ENCODE measurements around the gene GALNT10.

The GALNT10 gene

GRCh38 chr5:154329519-154330040 is 139.0 kb downstream of the GALNT10 start:
- TF ChIP-seq CTCF (IDR thresholded peaks at IDR 0.05; ENCODE audit: borderline replicate concordance, insufficient read depth, low read depth, low read length), result no peak

GRCh38 chr5:154330097-154330667 is 139.6 kb downstream of the GALNT10 start:
- no peak overlapping the region for H3K4me3 ChIP-seq (ENCODE audit: low read depth, low read length)
- TF ChIP-seq CTCF (IDR thresholded peaks at IDR 0.05; ENCODE audit: borderline replicate concordance, insufficient read depth, low read depth, low read length), result no peak

More at GRCh38 chr5:154329519-154330040, 139.0 kb downstream of the GALNT10 start:
- no peak overlapping the region for H3K4me3 ChIP-seq (ENCODE audit: low read depth, low read length)

- no peak for TF ChIP-seq CTCF (IDR thresholded peaks at IDR 0.05; ENCODE audit: borderline replicate concordance, insufficient read depth, low read depth, low read length)
- H3K4me3 ChIP-seq (ENCODE audit: low read depth, low read length), result no peak overlapping the region
Observed at GRCh38 chr5:154331232-154331631, 140.7 kb downstream of the GALNT10 start.

- no peak overlapping the region for H3K4me3 ChIP-seq (ENCODE audit: low read depth, low read length)
- no peak for TF ChIP-seq CTCF (IDR thresholded peaks at IDR 0.05; ENCODE audit: borderline replicate concordance, insufficient read depth, low read depth, low read length)
Observed at GRCh38 chr5:154331924-154332323, 141.4 kb downstream of the GALNT10 start.

GRCh38 chr5:154332451-154332850 is 141.9 kb downstream of the GALNT10 start:
- no peak for TF ChIP-seq CTCF (IDR thresholded peaks at IDR 0.05; ENCODE audit: borderline replicate concordance, insufficient read depth, low read depth, low read length)
- no peak overlapping the region for H3K4me3 ChIP-seq (ENCODE audit: low read depth, low read length)

GRCh38 chr5:154333016-154333415 is 142.5 kb downstream of the GALNT10 start:
- no peak overlapping the region for H3K4me3 ChIP-seq (ENCODE audit: low read depth, low read length)
- no peak for TF ChIP-seq CTCF (IDR thresholded peaks at IDR 0.05; ENCODE audit: borderline replicate concordance, insufficient read depth, low read depth, low read length)

- H3K4me3 ChIP-seq (ENCODE audit: low read depth, low read length), result no peak overlapping the region
- no peak for TF ChIP-seq CTCF (IDR thresholded peaks at IDR 0.05; ENCODE audit: borderline replicate concordance, insufficient read depth, low read depth, low read length)
Observed at GRCh38 chr5:154334406-154335064, 144.0 kb downstream of the GALNT10 start.

Measured in GM12875 (cell line).